Daoy (cell line): ENCODE results near the gene KCND3. TPM values are rescaled to one million over a fixed set of nuclear protein-coding genes. Genes with fewer than 3 reads are reported as not detected.
"Not testable (repeated sequence)": the region's sequence is repeated elsewhere in the genome, so short reads cannot be mapped to it uniquely, and the experiment has no call there.

Experiments
- DNase-seq: peaks from one replicate; pipeline ENCODE4 v3.0.0-alpha.2; 2015; ENCODE audit warnings: low read depth
- total RNA-seq: library from RNA; depleted of rRNA; stranded (reverse); fragments of >200 nt; shearing (Covaris generic); gene quantifications from 2 replicates; pipeline ENCODE4 v1.2.3, GENCODE V29; 2014

The KCND3 gene
- total RNA-seq, 1 experiment from 2014 or later: not detected

GRCh38 chr1:111814305-111814628, 175.2 kb downstream of the KCND3 start:
- DNase-seq: no peak

- no peak for DNase-seq
These were observed 175.8 kb downstream of the KCND3 start for GRCh38 chr1:111813440-111814304.

GRCh38 chr1:111812306-111812705, 177.2 kb downstream of the KCND3 start:
- DNase-seq: no peak

- no peak for DNase-seq
These were observed 177.6 kb downstream of the KCND3 start for GRCh38 chr1:111811891-111812290.

- DNase-seq: no peak
These were observed 184.2 kb downstream of the KCND3 start for GRCh38 chr1:111805251-111805650.

GRCh38 chr1:111804776-111805175, 184.7 kb downstream of the KCND3 start:
- no peak for DNase-seq

- DNase-seq: no peak
These were observed 185.5 kb downstream of the KCND3 start for GRCh38 chr1:111803951-111804350.

GRCh38 chr1:111802984-111803383, 186.5 kb downstream of the KCND3 start:
- no peak for DNase-seq

- DNase-seq: no peak
These were observed 187.4 kb downstream of the KCND3 start for GRCh38 chr1:111802110-111802509.

- DNase-seq: no peak
These were observed 188.2 kb downstream of the KCND3 start for GRCh38 chr1:111801071-111801850.

- DNase-seq: not testable (repeated sequence)
These were observed 189.7 kb downstream of the KCND3 start for GRCh38 chr1:111799722-111800121.

GRCh38 chr1:111798580-111798979, 190.9 kb downstream of the KCND3 start:
- no peak for DNase-seq

GRCh38 chr1:111795401-111795800, 194.1 kb downstream of the KCND3 start:
- no peak for DNase-seq

- DNase-seq: no peak
These were observed 195.5 kb downstream of the KCND3 start for GRCh38 chr1:111793923-111794322.

- DNase-seq: no peak
These were observed 197.2 kb downstream of the KCND3 start for GRCh38 chr1:111792249-111792648.

- no peak for DNase-seq
These were observed 197.7 kb downstream of the KCND3 start for GRCh38 chr1:111791776-111792175.

- DNase-seq: no peak
These were observed 199.7 kb downstream of the KCND3 start for GRCh38 chr1:111789666-111790316.

GRCh38 chr1:111789142-111789541, 200.3 kb downstream of the KCND3 start:
- DNase-seq: no peak

GRCh38 chr1:111786669-111787207, 202.7 kb downstream of the KCND3 start:
- DNase-seq: no peak

GRCh38 chr1:111784273-111784901, 205.1 kb downstream of the KCND3 start:
- no peak for DNase-seq

- DNase-seq: no peak
These were observed 209.9 kb downstream of the KCND3 start for GRCh38 chr1:111779546-111779945.

- DNase-seq: no peak
These were observed 210.9 kb downstream of the KCND3 start for GRCh38 chr1:111778541-111779051.
